ENCODE data around the gene SETD1B. TPM values are rescaled to one million over a fixed set of nuclear protein-coding genes. Genes with fewer than 3 reads are reported as not detected.

Gene SETD1B
- total and polyA plus RNA-seq, 2 donors (not counting 1 experiment from before 2014, with no cell fraction given) = 1.2 to 3.5 TPM

- Histone ChIP-seq H3K9ac (ENCODE audit: insufficient read depth, low read length) (no peak overlapping the region), H3K27me3 (ENCODE audit: control insufficient read depth, insufficient read depth, low read length) (no peaks in the 10 kb centered on the region), H3K27ac (ENCODE audit: insufficient read depth, low read length) (peak overlapping the region; percentile 27), H3K79me2 (ENCODE audit: control insufficient read depth, insufficient read depth, low read length) (no peaks in the 10 kb centered on the region), H4K20me1 (ENCODE audit: control insufficient read depth, extremely low read depth, insufficient read depth, low read length) (no peaks in the 10 kb centered on the region), H3K4me2 (ENCODE audit: extremely low read depth, insufficient read depth, low read length) (no peak overlapping the region), H2AFZ (ENCODE audit: low read length) (no peak overlapping the region), H3K4me1 (ENCODE audit: control insufficient read depth, extremely low read depth, insufficient read depth, low read length) (peaks cover 30% of the 10 kb centered on the region), H3K4me3 (replicated peaks in 1 of 4; ENCODE audit: control extremely low read depth in 1 of 4, insufficient read depth in 1 of 4, low read depth in 3 of 4, low read length in 4 of 4) (no peak overlapping the region), H3K9me3 (ENCODE audit: control insufficient read depth, insufficient read depth, low read depth, low read length) (no peaks in the 10 kb centered on the region), H3K36me3 (ENCODE audit: control insufficient read depth, insufficient read depth, low read length) (no peaks in the 10 kb centered on the region)
- TF ChIP-seq EZH2 (IDR thresholded peaks at IDR 0.05; ENCODE audit: low read length, missing control alignments) (no peak), CTCF (conservative IDR thresholded peaks at IDR 0.05 in 1 of 2, IDR thresholded peaks at IDR 0.05 in 1 of 2; ENCODE audit: low read depth in 1 of 2, low read length in 2 of 2) (no peak)
- DNase-seq (ENCODE audit: low read depth in 2 of 2) = peak; percentile 39 to 57
These were observed 41.5 kb upstream of the SETD1B start for GRCh38 chr12:121762269-121762668.

- Histone ChIP-seq H2AFZ (ENCODE audit: low read length) (no peak overlapping the region), H3K4me1 (ENCODE audit: control insufficient read depth, extremely low read depth, insufficient read depth, low read length) (peaks cover 43% of the 10 kb centered on the region), H3K27me3 (ENCODE audit: control insufficient read depth, insufficient read depth, low read length) (no peaks in the 10 kb centered on the region), H3K4me2 (ENCODE audit: extremely low read depth, insufficient read depth, low read length) (no peak overlapping the region), H3K79me2 (ENCODE audit: control insufficient read depth, insufficient read depth, low read length) (no peaks in the 10 kb centered on the region), H4K20me1 (ENCODE audit: control insufficient read depth, extremely low read depth, insufficient read depth, low read length) (no peaks in the 10 kb centered on the region), H3K9me3 (ENCODE audit: control insufficient read depth, insufficient read depth, low read depth, low read length) (no peaks in the 10 kb centered on the region), H3K36me3 (ENCODE audit: control insufficient read depth, insufficient read depth, low read length) (no peaks in the 10 kb centered on the region), H3K4me3 (replicated peaks in 1 of 4; ENCODE audit: control extremely low read depth in 1 of 4, insufficient read depth in 1 of 4, low read depth in 3 of 4, low read length in 4 of 4) (no peak overlapping the region), H3K27ac (ENCODE audit: insufficient read depth, low read length) (no peak overlapping the region), H3K9ac (ENCODE audit: insufficient read depth, low read length) (no peak overlapping the region)
- no peak for DNase-seq (ENCODE audit: low read depth in 2 of 2)
- TF ChIP-seq CTCF (conservative IDR thresholded peaks at IDR 0.05 in 1 of 2, IDR thresholded peaks at IDR 0.05 in 1 of 2; ENCODE audit: low read depth in 1 of 2, low read length in 2 of 2) = no peak
- TF ChIP-seq EZH2 (IDR thresholded peaks at IDR 0.05; ENCODE audit: low read length, missing control alignments) = no peak
These were observed 39.0 kb upstream of the SETD1B start for GRCh38 chr12:121764808-121765207.

GRCh38 chr12:121765573-121765972, 38.2 kb upstream of the SETD1B start:
- Histone ChIP-seq H3K9ac (ENCODE audit: insufficient read depth, low read length) (no peak overlapping the region), H3K79me2 (ENCODE audit: control insufficient read depth, insufficient read depth, low read length) (no peaks in the 10 kb centered on the region), H2AFZ (ENCODE audit: low read length) (no peak overlapping the region), H3K27ac (ENCODE audit: insufficient read depth, low read length) (peak overlapping the region; percentile 56), H3K27me3 (ENCODE audit: control insufficient read depth, insufficient read depth, low read length) (no peaks in the 10 kb centered on the region), H3K9me3 (ENCODE audit: control insufficient read depth, insufficient read depth, low read depth, low read length) (no peaks in the 10 kb centered on the region), H4K20me1 (ENCODE audit: control insufficient read depth, extremely low read depth, insufficient read depth, low read length) (no peaks in the 10 kb centered on the region), H3K36me3 (ENCODE audit: control insufficient read depth, insufficient read depth, low read length) (no peaks in the 10 kb centered on the region), H3K4me3 (replicated peaks in 1 of 4; ENCODE audit: control extremely low read depth in 1 of 4, insufficient read depth in 1 of 4, low read depth in 3 of 4, low read length in 4 of 4) (no peak overlapping the region), H3K4me1 (ENCODE audit: control insufficient read depth, extremely low read depth, insufficient read depth, low read length) (peaks cover 43% of the 10 kb centered on the region), H3K4me2 (ENCODE audit: extremely low read depth, insufficient read depth, low read length) (peak overlapping the region; percentile 49)
- DNase-seq (ENCODE audit: low read depth in 2 of 2) = peak; percentile 89 to 94
- TF ChIP-seq CTCF (conservative IDR thresholded peaks at IDR 0.05 in 1 of 2, IDR thresholded peaks at IDR 0.05 in 1 of 2; ENCODE audit: low read depth in 1 of 2, low read length in 2 of 2) = no peak
- no peak for TF ChIP-seq EZH2 (IDR thresholded peaks at IDR 0.05; ENCODE audit: low read length, missing control alignments)

Measured in fibroblast of lung (primary cell).